GM23338 (cell line): ENCODE measurements around the gene ALDH5A1. TPM values are rescaled to one million over a fixed set of nuclear protein-coding genes. Genes with fewer than 3 reads are reported as not detected.
A peak's percentile ranks its signal among the peaks of the same experiment; 100 is the strongest.

Experiments
- ATAC-seq: fragments of 200-7000 bp; cut with Tn5 transposase; 3 replicates; pipeline ENCODE4 v1.9.1; 2020
- DNase-seq: peaks from one replicate; pipeline ENCODE4 v3.0.0-alpha.2; 2015; ENCODE audit warnings: low spot score
- H2AFZ ChIP-seq: fragments of 200-600 bp; sonication (generic); 2 replicates; pipeline ENCODE4 v1.8.0; 2016; ENCODE audit warnings: antibody characterized with exemption, mild to moderate bottlenecking, moderate library complexity
- H3F3A ChIP-seq: fragments of 200-600 bp; sonication (generic); replicated peaks from 2 replicates; pipeline ENCODE4 v1.8.0; 2017; ENCODE audit warnings: antibody characterized with exemption, mixed run types, low read depth
- H3K27ac ChIP-seq: fragments of 200-600 bp; sonication (generic); 2 replicates; pipeline ENCODE4 v1.6.1; 2016; ENCODE audit warnings: low read depth
- H3K27me3 ChIP-seq: fragments of 200-600 bp; sonication (generic); 2 replicates; pipeline ENCODE4 v1.8.0; 2016; ENCODE audit warnings: mild to moderate bottlenecking, mixed run types, moderate library complexity; ENCODE audit not compliant: insufficient read depth
- H3K36me3 ChIP-seq: fragments of 200-600 bp; sonication (generic); 2 replicates; pipeline ENCODE4 v1.8.0; 2016; ENCODE audit warnings: mild to moderate bottlenecking; ENCODE audit not compliant: insufficient read depth
- H3K4me1 ChIP-seq: fragments of 200-600 bp; sonication (generic); 2 replicates; pipeline ENCODE4 v1.8.0; 2016; ENCODE audit warnings: mild to moderate bottlenecking, moderate library complexity; ENCODE audit not compliant: insufficient read depth
- H3K4me2 ChIP-seq: fragments of 200-600 bp; sonication (generic); 2 replicates; pipeline ENCODE4 v1.7.1; 2017; ENCODE audit warnings: mixed run types
- H3K4me3 ChIP-seq: fragments of 200-600 bp; sonication (generic); 2 replicates; pipeline ENCODE4 v1.6.1; 2016; ENCODE audit warnings: mixed run types
- H3K79me2 ChIP-seq: fragments of 200-600 bp; sonication (generic); replicated peaks from 2 replicates; pipeline ENCODE4 v1.8.0; 2017; ENCODE audit warnings: mild to moderate bottlenecking; ENCODE audit not compliant: insufficient read depth
- H3K9me2 ChIP-seq: fragments of 200-600 bp; sonication (generic); 2 replicates; pipeline ENCODE4 v1.8.0; 2017; ENCODE audit not compliant: insufficient read depth
- H4K20me1 ChIP-seq: fragments of 200-600 bp; sonication (generic); replicated peaks from 2 replicates; pipeline ENCODE4 v1.8.0; 2017; ENCODE audit warnings: mild to moderate bottlenecking; ENCODE audit not compliant: insufficient read depth
- H3K27ac Mint-ChIP-seq: 2 replicates; pipeline ENCODE4 v1.8.0; 2020; ENCODE audit warnings: inconsistent platforms, mild to moderate bottlenecking, moderate library complexity, mixed read lengths
- H3K27me3 Mint-ChIP-seq: 3 replicates; pipeline ENCODE4 v1.8.0; 2022; ENCODE audit warnings: low read depth, mild to moderate bottlenecking, moderate library complexity, mixed read lengths, inconsistent platforms; ENCODE audit not compliant: insufficient read depth, poor library complexity
- H3K36me3 Mint-ChIP-seq: 3 replicates; pipeline ENCODE4 v1.8.0; 2021; ENCODE audit warnings: low read depth, mild to moderate bottlenecking, inconsistent platforms, moderate library complexity, mixed read lengths
- H3K4me1 Mint-ChIP-seq: 3 replicates; pipeline ENCODE4 v1.8.0; 2020; ENCODE audit warnings: mild to moderate bottlenecking, inconsistent platforms, mixed read lengths
- H3K4me3 Mint-ChIP-seq: 3 replicates; pipeline ENCODE4 v1.8.0; 2021; ENCODE audit warnings: moderate library complexity, mild to moderate bottlenecking, inconsistent platforms, mixed read lengths
- H3K9me3 Mint-ChIP-seq: 3 replicates; pipeline ENCODE4 v1.8.0; 2020; ENCODE audit warnings: moderate library complexity, mild to moderate bottlenecking, inconsistent platforms, mixed read lengths
- POLR2AphosphoS5 ChIP-seq: IDR thresholded peaks from 2 replicates; pipeline ENCODE4 v1.6.1; 2016; ENCODE audit warnings: antibody characterized with exemption, low read depth
- polyA plus RNA-seq: library from polyadenylated mRNA; unstranded; fragments of >200 nt; fragmentation: Nextera tagmentation; extraction: Ambion mirVana; gene quantifications from 2 replicates; pipeline ENCODE4 v1.2.1, GENCODE V29; 2016
- total RNA-seq: library from RNA; depleted of rRNA; stranded (reverse); fragments of >200 nt; shearing (Covaris generic); gene quantifications from 2 replicates; pipeline ENCODE4 v1.2.3, GENCODE V29; 2014
- TF ChIP-seq, protein P1 (sequence below), 2 experiments: fragments of 200-600 bp in 1 of 2; sonication (generic) in 1 of 2; conservative IDR thresholded peaks; 2 replicates each; pipeline versions ENCODE4 v1.5.1 to v1.6.1; 2016 to 2017; ENCODE audit warnings: antibody characterized with exemption in 2 of 2, low read depth in 2 of 2, mild to moderate bottlenecking in 2 of 2, moderate library complexity in 1 of 2

Gene ALDH5A1
- total and polyA plus RNA-seq, 2 experiments from 2014 or later = 3.1 to 5.2 TPM

DNA sequence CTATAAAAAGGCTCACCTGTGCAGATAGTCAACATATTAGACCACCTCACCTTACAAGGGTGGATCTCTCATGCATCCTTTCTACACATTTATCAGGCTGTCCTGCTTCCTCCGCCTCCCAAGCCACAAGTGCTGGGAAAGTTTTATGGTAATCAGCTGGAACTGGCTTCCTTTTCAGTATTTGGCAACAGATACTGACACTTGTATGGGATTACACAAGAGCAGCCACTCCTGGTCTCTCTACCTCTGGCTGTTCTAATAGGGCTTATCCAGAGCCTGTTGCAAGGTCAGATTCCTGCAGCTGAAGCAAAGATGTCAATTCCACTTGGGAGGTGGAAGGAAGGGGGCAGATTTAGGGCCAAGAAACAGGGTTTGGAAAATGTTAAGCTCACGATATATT is 4.9 kb upstream of the ALDH5A1 start:
- no peak overlapping the region for H3K4me3 Mint-ChIP-seq
- Histone ChIP-seq H3K27me3 (peaks cover 18% of the 10 kb centered on the region), H3K79me2 (no peaks in the 10 kb centered on the region), H4K20me1 (no peaks in the 10 kb centered on the region), H3K27ac (no peak overlapping the region), H3K4me2 (no peak overlapping the region), H3K4me1 (peaks cover 25% of the 10 kb centered on the region; the same call in 1 of the 2 replicates), H3F3A (peaks cover 12% of the 10 kb centered on the region), H2AFZ (no peak overlapping the region), H3K36me3 (no peaks in the 10 kb centered on the region; the same call in 1 of the 2 replicates), H3K9me2 (no peaks in the 10 kb centered on the region), H3K4me3 (no peak overlapping the region)
- peaks cover 17% of the 10 kb centered on the region for H3K27me3 Mint-ChIP-seq
- no peak for TF ChIP-seq POLR2AphosphoS5
- peaks cover 21% of the 10 kb centered on the region for H3K4me1 Mint-ChIP-seq
- DNase-seq (no peak), ATAC-seq (no peak)
- H3K36me3 Mint-ChIP-seq = no peaks in the 10 kb centered on the region
- H3K9me3 Mint-ChIP-seq = no peaks in the 10 kb centered on the region
- H3K27ac Mint-ChIP-seq = no peak overlapping the region

DNA sequence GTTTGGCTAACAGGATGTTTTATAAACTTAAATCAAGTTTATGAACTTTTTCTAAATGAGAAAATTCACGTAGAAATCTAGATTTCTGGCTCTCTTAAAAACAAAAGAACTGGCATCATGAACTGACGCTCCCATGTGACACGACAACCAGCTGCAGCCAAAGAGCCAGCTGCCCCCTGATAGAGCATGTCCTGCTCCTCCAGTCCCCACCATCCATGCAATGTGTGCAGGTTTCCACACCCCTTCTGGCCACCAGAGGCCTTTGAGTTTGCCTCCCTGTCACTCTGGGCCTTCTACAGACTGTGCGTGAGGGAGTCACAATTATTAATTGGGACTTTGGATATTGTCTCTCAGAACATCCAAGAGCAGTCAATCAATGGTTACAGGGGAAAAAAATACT is 3.8 kb upstream of the ALDH5A1 start:
- peaks cover 21% of the 10 kb centered on the region for H3K27me3 Mint-ChIP-seq
- no peaks in the 10 kb centered on the region for H3K36me3 Mint-ChIP-seq
- ATAC-seq = no peak
- Histone ChIP-seq H3K36me3 (no peaks in the 10 kb centered on the region; the same call in 1 of the 2 replicates), H3K4me1 (peaks cover 29% of the 10 kb centered on the region; the same call in 1 of the 2 replicates), H3F3A (peaks cover 12% of the 10 kb centered on the region), H3K27me3 (peaks cover 22% of the 10 kb centered on the region), H3K9me2 (no peaks in the 10 kb centered on the region), H3K4me3 (no peak overlapping the region), H2AFZ (no peak overlapping the region), H3K79me2 (no peaks in the 10 kb centered on the region), H4K20me1 (no peaks in the 10 kb centered on the region), H3K27ac (no peak overlapping the region), H3K4me2 (no peak overlapping the region)
- no peak for DNase-seq
- H3K9me3 Mint-ChIP-seq = peaks cover 3% of the 10 kb centered on the region; the same call in 2 of the 3 replicates
- H3K4me3 Mint-ChIP-seq = no peak overlapping the region
- H3K4me1 Mint-ChIP-seq = peaks cover 24% of the 10 kb centered on the region
- no peak overlapping the region for H3K27ac Mint-ChIP-seq
- TF ChIP-seq, protein P1, sequence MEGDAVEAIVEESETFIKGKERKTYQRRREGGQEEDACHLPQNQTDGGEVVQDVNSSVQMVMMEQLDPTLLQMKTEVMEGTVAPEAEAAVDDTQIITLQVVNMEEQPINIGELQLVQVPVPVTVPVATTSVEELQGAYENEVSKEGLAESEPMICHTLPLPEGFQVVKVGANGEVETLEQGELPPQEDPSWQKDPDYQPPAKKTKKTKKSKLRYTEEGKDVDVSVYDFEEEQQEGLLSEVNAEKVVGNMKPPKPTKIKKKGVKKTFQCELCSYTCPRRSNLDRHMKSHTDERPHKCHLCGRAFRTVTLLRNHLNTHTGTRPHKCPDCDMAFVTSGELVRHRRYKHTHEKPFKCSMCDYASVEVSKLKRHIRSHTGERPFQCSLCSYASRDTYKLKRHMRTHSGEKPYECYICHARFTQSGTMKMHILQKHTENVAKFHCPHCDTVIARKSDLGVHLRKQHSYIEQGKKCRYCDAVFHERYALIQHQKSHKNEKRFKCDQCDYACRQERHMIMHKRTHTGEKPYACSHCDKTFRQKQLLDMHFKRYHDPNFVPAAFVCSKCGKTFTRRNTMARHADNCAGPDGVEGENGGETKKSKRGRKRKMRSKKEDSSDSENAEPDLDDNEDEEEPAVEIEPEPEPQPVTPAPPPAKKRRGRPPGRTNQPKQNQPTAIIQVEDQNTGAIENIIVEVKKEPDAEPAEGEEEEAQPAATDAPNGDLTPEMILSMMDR (conservative IDR thresholded peaks at IDR 0.05; ENCODE audit: low read depth in 2 of 2) = peak in 1 of 2 experiments; percentile 12; a peak in 1 of 4 replicates
- TF ChIP-seq POLR2AphosphoS5 = no peak

DNA sequence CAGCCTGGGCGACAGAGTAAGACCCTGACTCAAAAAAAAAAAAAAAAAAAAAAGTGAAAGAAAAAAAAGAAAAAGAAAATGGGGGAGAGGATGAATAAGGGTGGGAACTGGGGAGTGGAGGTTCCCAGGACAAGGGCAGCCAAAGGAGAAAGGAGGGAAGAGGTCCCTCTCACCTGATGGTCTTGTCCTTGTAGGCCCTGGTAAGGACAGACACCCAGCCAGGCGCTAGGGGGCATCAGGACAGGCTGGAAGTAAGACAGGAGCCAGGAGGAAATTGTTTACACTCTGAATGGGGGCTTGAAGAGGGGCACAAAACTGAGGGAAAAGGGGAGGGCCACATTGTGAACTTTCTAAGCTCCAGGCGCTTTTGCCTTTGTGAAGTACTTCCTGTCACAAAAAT is 2.3 kb upstream of the ALDH5A1 start:
- Mint-ChIP-seq H3K4me1 (peaks cover 27% of the 10 kb centered on the region), H3K9me3 (peaks cover 15% of the 10 kb centered on the region), H3K4me3 (no peak overlapping the region), H3K36me3 (peaks cover 10% of the 10 kb centered on the region), H3K27ac (no peak overlapping the region), H3K27me3 (peaks cover 30% of the 10 kb centered on the region)
- no peak for TF ChIP-seq POLR2AphosphoS5
- TF ChIP-seq, protein P1 (conservative IDR thresholded peaks at IDR 0.05; ENCODE audit: low read depth in 2 of 2) = peak; percentile 62 to 77
- peak overlapping the region; percentile 95 for H3K4me2 ChIP-seq
- no peaks in the 10 kb centered on the region; the same call in 1 of the 2 replicates for H3K36me3 ChIP-seq
- peak; percentile 13 for ATAC-seq
- H3K4me1 ChIP-seq = peaks cover 31% of the 10 kb centered on the region; the same call in 1 of the 2 replicates
- no peaks in the 10 kb centered on the region for H3K9me2 ChIP-seq
- H3K4me3 ChIP-seq = no peak overlapping the region
- peaks cover 16% of the 10 kb centered on the region for H3F3A ChIP-seq
- DNase-seq = peak; percentile 74
- no peak overlapping the region for H2AFZ ChIP-seq
- H3K79me2 ChIP-seq = no peaks in the 10 kb centered on the region
- no peaks in the 10 kb centered on the region for H4K20me1 ChIP-seq
- peaks cover 32% of the 10 kb centered on the region for H3K27me3 ChIP-seq
- 0 out of 2 replicates have a peak overlapping the region, but pooled peaks have one; percentile 4 for H3K27ac ChIP-seq
